NCI-H146 treated with DMSO at 0.1 percent for 48 hours (cell line): ENCODE data around the gene FGF12.

Experiments used
- DNase-seq: peaks from one replicate; lab custom pipeline; 2025; ENCODE audit not compliant: unreplicated experiment; lab: John Stamatoyannopoulos, UW

FGF12 gene

DNA sequence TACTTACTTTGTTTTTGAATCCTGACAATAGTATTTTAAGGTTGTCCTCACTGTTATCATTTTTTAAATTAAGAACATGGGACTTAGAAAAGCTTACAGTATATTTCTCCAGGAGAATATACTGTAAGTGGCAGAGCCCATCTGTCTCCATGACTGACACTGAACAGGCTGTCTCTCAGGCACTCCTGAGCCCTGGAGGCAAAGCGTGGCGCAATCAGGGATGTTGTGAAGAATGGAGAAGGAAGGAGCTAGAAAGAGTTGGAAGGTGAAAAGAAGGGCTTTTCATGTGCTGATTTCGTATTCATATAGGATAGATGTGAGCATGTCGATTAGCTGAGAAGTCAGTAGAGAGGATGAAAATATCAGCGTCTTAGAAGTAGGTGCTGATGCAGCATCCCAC lies 41.5 kb downstream of the FGF12 start:
- no peak for DNase-seq

DNA sequence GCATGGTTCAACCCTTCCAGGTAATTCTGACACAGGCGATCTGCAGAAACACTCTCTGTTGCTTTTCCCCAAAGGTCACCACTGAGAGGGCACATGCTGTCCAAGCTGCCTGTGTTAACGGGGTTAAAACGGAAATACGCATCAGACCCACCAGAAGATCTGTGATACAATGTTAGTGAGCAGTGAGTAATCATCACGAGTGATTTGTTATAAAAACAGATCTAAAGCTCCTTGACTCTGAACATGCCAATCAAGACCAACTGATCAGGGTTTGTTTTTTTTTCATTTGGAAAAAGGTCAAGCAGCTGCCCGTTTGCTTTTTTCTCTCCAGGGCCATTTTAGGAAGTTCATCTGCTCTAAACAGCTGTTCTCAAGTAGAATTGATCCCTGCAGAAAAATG lies 43.2 kb downstream of the FGF12 start:
- no peak for DNase-seq

- DNase-seq: no peak
Measured at GRCh38 chr3:192675958-192676649, 51.2 kb downstream of the FGF12 start.

GRCh38 chr3:192655628-192656027 lies 71.7 kb downstream of the FGF12 start:
- no peak for DNase-seq

DNA sequence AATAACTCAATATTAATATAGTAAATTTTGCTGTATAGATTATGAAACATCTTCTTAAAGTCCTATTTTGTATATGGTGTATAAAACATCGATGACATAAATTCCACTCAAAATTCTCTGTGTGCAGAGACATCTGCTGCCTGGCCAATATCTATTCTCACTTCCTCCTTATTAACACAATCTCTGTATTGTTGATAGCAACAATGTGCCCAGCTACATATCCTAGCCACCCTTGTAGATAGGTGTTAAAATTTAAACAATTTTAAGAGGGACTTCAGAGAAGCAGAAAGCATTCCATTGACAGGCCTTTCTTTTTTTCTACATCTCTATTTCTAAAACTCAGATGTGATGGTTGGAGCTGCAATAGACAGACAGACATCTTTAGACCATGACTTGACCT lies 72.3 kb downstream of the FGF12 start:
- no peak for DNase-seq

- DNase-seq: no peak
Measured at GRCh38 chr3:192653862-192654261, 73.5 kb downstream of the FGF12 start.

DNA sequence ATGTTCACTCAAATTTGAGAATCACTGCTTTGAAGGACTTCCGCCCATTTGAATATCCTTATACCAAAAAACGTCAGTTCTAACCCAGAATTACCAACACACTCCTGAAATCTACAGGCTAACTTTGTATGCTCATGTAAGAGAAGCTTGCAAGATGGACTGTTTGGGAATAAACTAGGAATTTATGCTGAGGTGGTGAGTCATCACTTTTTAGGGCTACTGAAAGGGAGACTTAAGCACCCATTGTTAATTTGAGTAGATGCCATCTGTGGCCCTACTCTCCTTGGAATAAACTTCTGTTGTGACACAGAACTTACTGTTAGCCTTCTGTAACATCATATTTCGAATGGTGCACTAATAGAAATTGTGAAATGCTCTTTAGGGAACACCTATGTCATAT lies 74.6 kb downstream of the FGF12 start:
- no peak for DNase-seq

GRCh38 chr3:192651836-192652512 lies 75.4 kb downstream of the FGF12 start:
- DNase-seq: no peak

DNA sequence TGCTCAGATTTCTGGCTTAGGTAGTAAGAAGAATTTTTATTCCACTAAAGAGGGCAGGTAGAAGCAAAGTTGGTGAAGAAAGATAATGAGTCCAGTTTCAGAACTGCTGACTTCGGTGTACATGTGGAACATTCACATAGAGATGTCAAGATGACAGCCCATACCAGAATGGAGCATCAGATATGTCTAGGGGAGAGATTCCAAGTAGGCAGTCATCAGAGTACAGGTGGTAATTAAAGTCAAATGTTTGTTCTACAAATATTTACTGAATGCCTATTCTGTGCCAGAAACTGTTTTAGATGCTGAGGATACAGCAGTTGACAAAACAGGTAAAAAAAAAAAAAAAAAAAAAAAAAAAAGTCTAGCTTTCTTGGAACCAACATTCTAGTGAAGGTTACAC lies 81.9 kb downstream of the FGF12 start:
- no peak for DNase-seq

- DNase-seq: no peak
Measured at GRCh38 chr3:192642651-192643050, 84.7 kb downstream of the FGF12 start.

- no peak for DNase-seq
Measured at GRCh38 chr3:192641919-192642318, 85.4 kb downstream of the FGF12 start.

GRCh38 chr3:192639987-192640386 lies 87.4 kb downstream of the FGF12 start:
- no peak for DNase-seq

GRCh38 chr3:192637803-192638202 lies 89.5 kb downstream of the FGF12 start:
- DNase-seq: no peak

DNA sequence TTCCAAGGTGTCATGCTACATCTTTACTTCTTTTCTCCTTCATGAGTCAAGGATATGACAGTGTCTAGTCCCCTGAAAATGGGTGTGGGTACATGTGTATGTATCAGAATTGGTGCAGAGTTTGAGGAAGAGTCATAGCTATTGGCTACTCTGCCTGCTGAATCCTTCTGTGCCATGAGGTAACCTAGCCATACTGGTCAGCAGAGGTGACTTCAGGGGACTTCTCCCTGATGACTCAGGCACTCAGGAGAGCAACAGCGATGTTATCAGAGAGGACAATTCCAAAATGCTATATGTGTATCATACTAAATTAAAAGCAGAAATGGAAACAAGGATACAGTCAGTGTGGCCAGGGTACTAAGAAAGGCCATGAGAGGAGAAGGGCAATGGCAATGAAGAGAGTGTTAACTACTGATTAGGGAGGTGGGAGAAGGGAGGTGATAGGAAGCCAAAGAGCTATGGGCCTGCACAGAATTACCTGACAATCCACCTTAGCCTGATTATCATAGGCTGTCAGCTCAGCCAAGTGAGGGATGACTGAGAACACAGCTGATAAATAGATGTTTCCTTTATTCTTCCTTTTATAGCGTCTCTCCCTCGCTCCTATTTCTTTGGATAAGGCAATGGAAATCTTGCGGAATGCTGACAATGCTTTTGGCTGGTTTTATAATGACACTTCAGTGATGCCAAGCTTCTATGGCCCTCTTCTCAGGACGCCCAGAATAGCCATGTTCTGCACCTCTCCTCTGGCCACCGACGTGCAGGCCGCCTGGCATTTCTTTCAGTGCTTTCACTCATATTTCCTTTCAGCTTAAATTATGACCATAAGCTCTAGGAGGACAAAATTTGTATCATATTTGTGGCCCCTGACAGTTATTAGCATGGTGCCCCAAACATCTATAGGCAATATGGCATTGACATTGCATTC lies 90.6 kb downstream of the FGF12 start:
- no peak for DNase-seq

DNA sequence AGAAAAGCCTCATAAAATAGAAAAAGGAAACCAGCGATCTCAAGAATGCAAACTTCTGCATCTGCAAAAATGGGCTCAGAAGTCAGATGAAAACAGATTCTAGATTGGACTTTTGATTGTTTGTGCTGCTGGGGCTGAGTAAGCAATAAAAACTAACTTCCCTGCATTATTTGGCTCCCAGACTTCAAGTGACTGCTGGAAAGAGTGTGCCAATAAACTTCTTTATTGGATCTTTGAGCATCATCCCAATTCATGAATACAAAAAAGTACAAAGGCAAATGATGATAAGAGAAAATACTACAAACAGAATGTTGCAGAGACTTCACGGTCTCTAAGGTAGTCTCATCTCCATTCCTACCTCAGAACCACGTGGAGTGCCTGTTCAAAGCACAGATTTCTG lies 97.9 kb downstream of the FGF12 start:
- no peak for DNase-seq

- no peak for DNase-seq
Measured at GRCh38 chr3:192621909-192622308, 105.4 kb downstream of the FGF12 start.

GRCh38 chr3:192620275-192620674 lies 107.1 kb downstream of the FGF12 start:
- DNase-seq: no peak

- no peak for DNase-seq
Measured at GRCh38 chr3:192611411-192611810, 115.9 kb downstream of the FGF12 start.

DNA sequence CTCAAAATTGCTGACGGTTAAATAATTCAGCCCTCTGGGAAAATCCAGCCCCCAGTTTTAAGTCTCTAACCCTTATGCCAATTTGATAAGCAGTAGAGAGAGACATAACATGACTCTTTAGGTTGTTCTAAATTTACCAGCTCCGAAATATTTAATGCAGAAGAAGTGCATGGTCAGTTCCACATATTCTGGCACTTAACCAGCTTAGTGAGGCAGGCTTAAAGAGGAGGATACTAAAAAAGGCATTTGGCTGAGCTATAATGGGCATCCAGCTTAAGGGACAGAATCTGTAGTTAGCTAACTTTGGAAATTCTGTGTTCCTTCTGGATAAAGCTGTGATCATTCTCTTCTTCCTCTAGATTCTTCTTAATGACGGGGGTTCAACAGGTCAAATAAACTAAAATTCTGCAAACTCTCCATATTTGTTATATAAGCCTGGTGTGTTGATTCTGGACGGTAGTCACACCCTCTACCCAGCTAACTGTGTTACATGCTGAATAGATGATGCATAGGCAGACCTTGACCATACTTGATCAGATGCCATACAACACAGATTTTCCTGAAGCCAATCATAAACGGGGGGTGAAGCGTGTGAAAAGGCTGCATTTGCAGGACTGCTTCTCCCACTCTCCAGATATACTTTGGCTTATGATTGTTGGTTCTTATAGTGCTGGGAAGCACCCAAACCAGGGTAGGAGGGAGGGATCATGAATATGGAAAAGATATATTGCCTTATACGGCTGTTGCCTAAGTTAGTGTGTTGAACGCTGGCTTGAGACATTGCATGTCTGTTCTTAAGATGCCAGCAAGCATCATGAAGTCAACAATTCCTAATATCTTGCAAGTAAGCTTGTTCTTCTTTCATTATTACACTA lies 118.4 kb downstream of the FGF12 start:
- DNase-seq: no peak

- DNase-seq: no peak
Measured at GRCh38 chr3:192607798-192608197, 119.5 kb downstream of the FGF12 start.

DNA sequence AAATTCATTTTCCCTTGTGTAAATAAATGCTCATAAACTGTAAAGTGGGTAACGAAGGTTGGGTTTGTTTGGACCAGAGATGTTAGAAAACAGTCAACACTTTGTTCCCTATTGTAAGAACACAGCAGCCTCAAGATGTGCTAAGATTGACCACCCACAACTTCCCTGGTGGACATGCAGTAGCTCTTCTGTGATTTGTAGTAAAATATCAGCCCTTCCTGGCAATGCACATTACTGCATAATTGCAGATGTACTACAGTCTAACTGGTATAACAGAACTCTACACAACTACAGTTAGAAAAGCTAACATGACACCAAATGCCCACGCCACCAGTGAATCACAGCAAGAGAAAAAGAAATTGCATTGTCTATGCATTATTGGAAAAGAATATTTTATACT lies 129.4 kb downstream of the FGF12 start:
- no peak for DNase-seq
